ENCODE results near the gene SLC1A7.

SLC1A7 gene

GRCh38 chr1:53090227-53091147, 52.0 kb downstream of the SLC1A7 start:
- no peak for DNase-seq (ENCODE audit: low read depth)
- in situ Hi-C loops (cut with HindIII; ENCODE audit: low sequenced_read_pairs), result no loop called here
- H3K4me3 ChIP-seq (ENCODE audit: low read depth, low read length), result no peak overlapping the region
- no peak for TF ChIP-seq CTCF (IDR thresholded peaks at IDR 0.05; ENCODE audit: low read depth, low read length, missing control alignments)

- H3K4me3 ChIP-seq (ENCODE audit: low read depth, low read length), result no peak overlapping the region
- no peak for DNase-seq (ENCODE audit: low read depth)
- in situ Hi-C loops (cut with HindIII; ENCODE audit: low sequenced_read_pairs), result no loop called here
- no peak for TF ChIP-seq CTCF (IDR thresholded peaks at IDR 0.05; ENCODE audit: low read depth, low read length, missing control alignments)
Measured at GRCh38 chr1:53089478-53090226, 52.8 kb downstream of the SLC1A7 start.

GRCh38 chr1:53088616-53089300, 53.7 kb downstream of the SLC1A7 start:
- H3K4me3 ChIP-seq (ENCODE audit: low read depth, low read length), result no peak overlapping the region
- no peak for DNase-seq (ENCODE audit: low read depth)
- no peak for TF ChIP-seq CTCF (IDR thresholded peaks at IDR 0.05; ENCODE audit: low read depth, low read length, missing control alignments)
- in situ Hi-C loops (cut with HindIII; ENCODE audit: low sequenced_read_pairs), result no loop called here

- TF ChIP-seq CTCF (IDR thresholded peaks at IDR 0.05; ENCODE audit: low read depth, low read length, missing control alignments), result no peak
- DNase-seq (ENCODE audit: low read depth), result no peak
- H3K4me3 ChIP-seq (ENCODE audit: low read depth, low read length), result no peak overlapping the region
- in situ Hi-C loops (cut with HindIII; ENCODE audit: low sequenced_read_pairs), result no loop called here
Measured at GRCh38 chr1:53087332-53088285, 54.8 kb downstream of the SLC1A7 start.

- H3K4me3 ChIP-seq (ENCODE audit: low read depth, low read length), result no peak overlapping the region
- no peak for TF ChIP-seq CTCF (IDR thresholded peaks at IDR 0.05; ENCODE audit: low read depth, low read length, missing control alignments)
Measured at GRCh38 chr1:53086491-53087070, 55.9 kb downstream of the SLC1A7 start.

More at GRCh38 chr1:53086491-53087070, 55.9 kb downstream of the SLC1A7 start:
- DNase-seq (ENCODE audit: low read depth), result no peak
- in situ Hi-C loops (cut with HindIII; ENCODE audit: low sequenced_read_pairs), result no loop called here
